ENCODE results near the gene ARHGEF10L.

GRCh38 chr1:17672226-17672625, 132.7 kb downstream of the ARHGEF10L start:
- TF ChIP-seq CTCF (IDR thresholded peaks at IDR 0.05; ENCODE audit: borderline replicate concordance, extremely low read depth, low read length, poor library complexity, severe bottlenecking) (no peak), EZH2 (IDR thresholded peaks at IDR 0.05; ENCODE audit: borderline replicate concordance, low read depth, low read length, severe bottlenecking) (no peak)
